GM19035 (cell line): ENCODE data around the gene ZNF79.

Source experiments
- ATAC-seq: cut with Tn5 transposase; IDR thresholded peaks from one replicate; pipeline ENCODE4 v1.9.1; 2021; ENCODE audit not compliant: unreplicated experiment

The ZNF79 gene

GRCh38 chr9:127493592-127494303 lies 69.6 kb downstream of the ZNF79 start:
- no peak for ATAC-seq

- ATAC-seq = no peak
Measured at GRCh38 chr9:127494304-127494702, 70.1 kb downstream of the ZNF79 start.
